GM18861 (cell line): ENCODE data around the gene BCL2L11.
"Not testable (repeated sequence)": the region's sequence is repeated elsewhere in the genome, so short reads cannot be mapped to it uniquely, and the experiment has no call there.

Experiments used
- ATAC-seq: cut with Tn5 transposase; IDR thresholded peaks from one replicate; pipeline ENCODE4 v1.9.1; 2021; ENCODE audit not compliant: unreplicated experiment

Gene BCL2L11

GRCh38 chr2:111120253-111121027, at the start of gene BCL2L11:
Gene BCL2L11, plus strand, starts transcription at chr2:111120914. Its CDS starts 2,832 bp downstream, at chr2:111123746.
- peak; percentile 47 for ATAC-seq

GRCh38 chr2:111071600-111072171, 49.0 kb upstream of the BCL2L11 start:
- no peak for ATAC-seq

- ATAC-seq: no peak
These were observed 48.4 kb upstream of the BCL2L11 start for GRCh38 chr2:111072220-111072871.

GRCh38 chr2:111082659-111083058, 38.1 kb upstream of the BCL2L11 start:
- not testable (repeated sequence) for ATAC-seq

- ATAC-seq: no peak
These were observed 28.9 kb upstream of the BCL2L11 start for GRCh38 chr2:111091811-111092211.

- ATAC-seq: no peak
These were observed 26.0 kb upstream of the BCL2L11 start for GRCh38 chr2:111094691-111095090.

GRCh38 chr2:111095434-111095833, 25.3 kb upstream of the BCL2L11 start:
- no peak for ATAC-seq

- no peak for ATAC-seq
These were observed 21.3 kb upstream of the BCL2L11 start for GRCh38 chr2:111099402-111099801.

GRCh38 chr2:111100087-111100764, 20.5 kb upstream of the BCL2L11 start:
- ATAC-seq: no peak

GRCh38 chr2:111100765-111101162, 19.9 kb upstream of the BCL2L11 start:
- ATAC-seq: peak; percentile 89

- no peak for ATAC-seq
These were observed 19.1 kb upstream of the BCL2L11 start for GRCh38 chr2:111101592-111101991.

- no peak for ATAC-seq
These were observed 18.5 kb upstream of the BCL2L11 start for GRCh38 chr2:111102216-111102615.

- no peak for ATAC-seq
These were observed 14.8 kb upstream of the BCL2L11 start for GRCh38 chr2:111105926-111106325.

GRCh38 chr2:111106706-111107105, 14.0 kb upstream of the BCL2L11 start:
- ATAC-seq: no peak

GRCh38 chr2:111108745-111109271, 11.9 kb upstream of the BCL2L11 start:
- no peak for ATAC-seq

- no peak for ATAC-seq
These were observed 9.5 kb upstream of the BCL2L11 start for GRCh38 chr2:111111101-111111755.

GRCh38 chr2:111113838-111114237, 6.9 kb upstream of the BCL2L11 start:
- no peak for ATAC-seq

- peak; percentile 36 for ATAC-seq
These were observed 4.5 kb upstream of the BCL2L11 start for GRCh38 chr2:111116011-111116746.

GRCh38 chr2:111116843-111117597, 3.7 kb upstream of the BCL2L11 start:
- ATAC-seq: no peak
